HuH-7 (cell line): ENCODE measurements around the gene RFX8.
"Not testable (repeated sequence)": the region's sequence is repeated elsewhere in the genome, so short reads cannot be mapped to it uniquely, and the experiment has no call there.

Source experiments
- DNase-seq: peaks from one replicate; pipeline ENCODE4 v3.0.0; 2011; ENCODE audit warnings: low spot score

RFX8 gene

GRCh38 chr2:101440127-101440738 lies 34.7 kb downstream of the RFX8 start:
- DNase-seq, result no peak

- DNase-seq, result no peak
These were observed 35.2 kb downstream of the RFX8 start for GRCh38 chr2:101439716-101440115.

- DNase-seq, result not testable (repeated sequence)
These were observed 36.4 kb downstream of the RFX8 start for GRCh38 chr2:101438555-101438954.

GRCh38 chr2:101435001-101435862 lies 39.7 kb downstream of the RFX8 start:
- no peak for DNase-seq

DNA sequence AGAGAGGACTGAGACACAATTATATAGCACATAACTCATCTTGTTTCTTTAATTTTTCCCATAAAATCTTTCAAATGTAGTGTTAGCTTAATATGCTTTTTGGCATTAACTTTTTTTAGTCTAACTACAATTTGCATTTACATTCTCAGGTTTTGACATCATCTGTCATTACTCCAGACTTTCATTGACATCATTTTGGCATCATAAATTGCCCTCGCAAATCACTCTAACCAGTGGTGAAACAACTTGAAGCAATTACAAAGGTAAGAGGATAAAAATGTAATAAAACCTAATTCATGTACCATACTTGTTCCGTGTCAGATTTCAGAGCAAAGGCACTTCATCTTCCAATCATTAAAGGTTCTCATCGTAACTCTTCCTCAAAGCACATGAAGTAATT lies 41.4 kb downstream of the RFX8 start:
- DNase-seq, result no peak

DNA sequence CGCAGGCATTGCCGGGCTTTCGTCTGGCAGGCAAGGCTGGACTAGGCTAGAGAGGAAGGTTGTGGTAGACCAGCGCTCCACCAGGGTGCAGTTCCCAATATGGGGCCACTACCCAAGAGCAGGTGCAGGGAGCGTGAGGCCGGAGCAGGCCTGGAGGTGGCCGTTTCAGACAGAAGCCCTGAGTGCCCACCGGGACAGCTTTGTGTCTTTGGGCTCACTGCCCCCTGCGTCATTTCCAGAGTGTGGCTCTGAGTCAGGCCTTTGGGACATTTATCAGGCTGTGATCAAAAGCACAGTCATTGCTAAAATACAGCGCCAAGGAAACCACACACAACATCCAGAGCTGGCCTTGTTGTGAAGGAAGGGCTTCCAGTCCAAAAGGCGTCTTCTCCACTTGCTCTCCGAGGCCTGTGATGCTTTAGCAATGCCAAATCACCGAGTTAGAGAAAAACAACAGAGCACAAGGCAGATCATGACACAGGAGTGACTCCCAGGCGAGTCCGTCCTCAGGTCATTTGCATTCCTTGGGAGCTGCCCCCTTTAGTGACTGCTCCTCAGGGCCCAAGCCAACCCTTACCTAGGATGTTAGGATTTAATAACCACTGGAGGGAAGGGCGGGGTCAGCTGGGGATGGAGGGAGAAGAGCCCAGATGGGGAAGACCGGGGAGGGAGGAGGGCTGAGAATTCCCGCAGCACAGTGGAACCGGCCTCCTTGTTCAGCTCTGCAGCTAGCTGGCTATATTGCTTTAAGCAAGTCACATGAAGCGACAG lies 42.3 kb downstream of the RFX8 start:
- DNase-seq, result no peak

DNA sequence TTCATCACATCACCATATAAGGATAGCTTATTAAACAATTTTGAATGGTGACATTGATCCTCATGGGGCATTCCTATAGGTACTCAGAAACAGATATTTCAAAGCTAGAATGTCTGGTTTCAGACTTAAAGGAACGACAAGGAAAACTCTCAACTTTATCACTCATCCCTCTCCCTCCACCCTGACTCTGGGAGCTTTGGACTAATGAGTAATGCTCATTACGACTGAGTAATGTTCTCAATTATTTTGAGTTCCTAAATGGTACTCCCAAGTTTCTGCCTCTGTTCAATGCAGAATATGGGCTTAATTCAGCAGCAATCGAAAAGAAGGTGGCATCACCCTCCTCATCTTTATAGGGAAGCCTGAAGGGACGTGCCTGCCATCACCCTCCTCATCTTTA lies 43.4 kb downstream of the RFX8 start:
- DNase-seq, result no peak

GRCh38 chr2:101430156-101430555 lies 44.8 kb downstream of the RFX8 start:
- no peak for DNase-seq

DNA sequence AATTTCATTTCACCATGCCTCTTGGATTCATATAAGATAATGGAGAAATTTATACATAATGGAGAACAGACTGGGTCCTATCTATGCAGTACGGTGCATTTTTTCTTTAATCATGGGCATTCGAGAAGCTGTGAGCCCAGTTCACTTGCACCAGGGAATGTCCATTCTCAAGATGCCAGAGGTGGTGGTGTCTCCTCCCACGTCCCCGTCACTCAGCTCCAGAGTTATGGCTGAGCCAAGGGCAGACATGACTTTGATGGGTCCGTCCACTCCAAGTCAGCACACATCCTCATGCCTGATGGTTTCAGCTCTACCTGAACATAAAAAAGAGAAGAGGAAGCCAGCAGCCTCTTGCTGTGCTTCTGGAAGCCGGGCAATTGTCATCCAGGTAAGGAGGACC lies 45.5 kb downstream of the RFX8 start:
- DNase-seq, result no peak

DNA sequence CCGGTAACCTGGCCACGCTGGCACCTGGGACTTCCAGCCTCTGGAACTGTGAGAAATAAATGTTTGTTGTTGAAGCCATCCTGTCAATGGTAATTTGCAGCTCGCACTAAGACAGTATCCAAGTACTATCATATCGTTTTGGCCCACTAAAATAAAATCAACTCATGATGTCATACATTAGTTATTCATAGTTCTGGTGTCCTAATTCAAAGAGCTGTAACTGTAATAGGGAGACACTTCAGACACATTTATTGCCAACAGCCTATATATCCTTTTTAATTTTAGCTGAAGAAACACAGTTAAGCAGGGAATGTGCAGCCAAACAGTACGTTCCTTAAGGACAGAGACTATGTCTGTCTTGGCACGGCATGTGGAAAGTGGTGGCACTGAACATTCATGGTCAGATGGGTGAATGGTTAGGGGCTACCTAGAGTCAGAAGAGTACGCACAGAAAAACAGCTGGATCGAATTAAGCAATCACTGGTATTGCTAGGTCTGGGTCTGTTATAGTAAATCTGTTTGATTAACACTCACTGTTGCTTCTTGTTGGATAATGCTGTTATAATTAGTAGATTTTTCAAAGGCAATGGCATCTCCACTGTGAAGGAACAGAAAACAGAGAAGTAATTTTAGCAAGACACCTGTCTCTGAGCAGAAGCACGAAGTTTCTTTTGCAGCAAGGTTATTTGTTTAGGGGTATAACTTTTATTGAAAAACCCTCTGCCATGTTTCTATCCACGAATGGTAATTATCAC lies 46.3 kb downstream of the RFX8 start:
- DNase-seq, result no peak

GRCh38 chr2:101427743-101428142 lies 47.2 kb downstream of the RFX8 start:
- peak; percentile 30 for DNase-seq

- no peak for DNase-seq
These were observed 47.7 kb downstream of the RFX8 start for GRCh38 chr2:101427240-101427639.

DNA sequence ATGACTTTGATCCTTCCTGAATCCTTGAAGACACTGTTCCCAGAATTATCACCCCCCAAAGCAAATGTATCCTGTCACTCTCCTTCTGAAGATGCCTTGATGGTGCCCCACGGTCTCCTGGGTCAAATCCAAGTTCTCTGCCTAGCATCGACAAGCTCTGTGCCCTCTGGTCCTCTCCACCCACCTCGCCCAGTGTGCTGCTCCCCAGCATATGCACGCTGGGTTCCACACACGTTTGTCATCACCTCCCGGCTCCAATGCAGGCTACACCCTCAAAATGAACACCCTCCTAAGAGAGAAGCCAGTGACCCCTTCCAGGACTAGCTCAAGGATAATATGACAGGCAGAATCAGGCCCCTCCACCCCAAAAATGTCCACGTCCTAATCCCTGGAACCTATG lies 48.1 kb downstream of the RFX8 start:
- DNase-seq, result no peak

GRCh38 chr2:101420623-101421022 lies 54.3 kb downstream of the RFX8 start:
- DNase-seq, result no peak

DNA sequence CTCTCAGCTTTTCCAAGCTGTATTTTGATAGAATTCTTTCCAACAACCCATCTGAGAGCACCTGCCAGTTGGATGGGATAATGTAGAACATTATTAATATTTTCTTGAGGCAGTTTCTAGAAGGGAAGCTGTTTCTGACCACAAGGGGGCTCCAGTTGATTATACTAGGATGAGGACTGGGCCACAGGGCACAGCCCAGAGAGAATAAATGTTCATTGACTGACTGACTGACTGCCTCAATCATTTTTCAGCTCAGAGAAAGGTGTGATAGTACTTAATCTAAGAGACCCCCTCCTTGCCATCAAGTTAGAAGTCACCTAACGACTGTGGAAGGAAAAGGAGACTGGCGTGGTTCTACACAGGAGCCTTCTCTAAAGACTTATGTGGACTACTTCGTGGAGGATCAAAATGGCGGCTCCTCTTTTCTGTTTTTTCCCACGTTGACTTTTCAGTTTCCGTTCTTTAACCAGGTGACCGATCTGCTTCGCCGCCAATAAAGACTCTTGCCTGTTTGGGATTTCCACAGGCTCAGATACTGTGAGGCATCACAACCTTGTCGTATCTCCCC lies 55.7 kb downstream of the RFX8 start:
- DNase-seq, result peak; percentile 76

GRCh38 chr2:101418460-101419095 lies 56.3 kb downstream of the RFX8 start:
- no peak for DNase-seq

DNA sequence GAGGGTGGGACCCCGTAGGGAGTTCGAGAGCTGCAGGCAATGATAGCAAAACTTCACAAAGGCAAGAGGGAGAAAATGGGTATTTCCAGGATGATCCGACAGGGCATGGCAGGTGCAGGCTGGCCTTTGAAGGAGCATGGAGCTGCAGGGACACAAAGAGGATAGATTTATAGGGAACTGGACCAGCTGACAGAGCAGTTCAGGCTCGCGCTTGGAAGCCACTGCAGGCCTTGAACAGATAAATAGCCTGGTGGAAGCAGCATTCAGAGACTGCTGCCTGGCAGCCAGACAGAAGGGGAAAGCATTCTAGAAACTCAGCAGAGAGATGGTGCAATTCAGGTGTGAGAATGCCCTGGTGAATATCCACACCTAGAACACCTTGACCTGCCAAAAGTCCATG lies 58.3 kb downstream of the RFX8 start:
- no peak for DNase-seq

DNA sequence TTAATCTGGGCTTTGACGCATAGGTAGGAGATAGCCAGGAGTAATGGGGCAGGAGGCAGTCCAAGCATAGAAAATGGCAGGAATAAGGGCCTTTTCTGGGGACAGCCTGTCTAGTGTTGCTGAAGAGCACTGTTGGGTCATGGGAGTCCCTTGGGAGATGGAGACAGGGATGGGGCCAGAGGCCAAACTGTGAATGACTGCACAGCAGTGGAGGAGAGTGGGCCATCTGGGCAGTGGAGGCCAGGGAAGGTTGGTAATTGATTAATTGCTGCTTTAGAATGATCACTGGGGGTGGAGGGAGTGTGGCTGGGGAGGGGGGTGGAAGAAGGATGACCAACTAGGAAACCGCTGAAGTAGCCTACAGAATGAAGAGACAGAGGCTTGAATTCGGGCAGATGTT lies 59.0 kb downstream of the RFX8 start:
- no peak for DNase-seq

GRCh38 chr2:101415220-101415619 lies 59.7 kb downstream of the RFX8 start:
- DNase-seq, result no peak

- no peak for DNase-seq
These were observed 62.7 kb downstream of the RFX8 start for GRCh38 chr2:101412092-101412694.

GRCh38 chr2:101410746-101411145 lies 64.2 kb downstream of the RFX8 start:
- DNase-seq, result no peak
